CD14-positive monocyte (primary cell): ENCODE data around the gene MEF2B. TPM values are rescaled to one million over a fixed set of nuclear protein-coding genes. Genes with fewer than 3 reads are reported as not detected.

Experiments
- DNase-seq, 3 donors: peaks; one replicate each; pipeline ENCODE4 v3.0.0-alpha.2; 2011 to 2022
- H2AFZ ChIP-seq: 2 replicates; pipeline ENCODE4 v1.6.0; 2012; ENCODE audit warnings: mild to moderate bottlenecking, low read depth, low read length, inconsistent platforms; ENCODE audit not compliant: insufficient read depth, poor library complexity, severe bottlenecking
- H3K27ac ChIP-seq, 2 donors: 1 replicate in 1 of 2; 2 replicates in 1 of 2; pipeline ENCODE4 v1.5.1; 2012 to 2013; ENCODE audit warnings: low read length in 2 of 2, control low read depth in 1 of 2, inconsistent platforms in 1 of 2, low read depth in 1 of 2, mild to moderate bottlenecking in 1 of 2
- H3K27me3 ChIP-seq, 2 donors: one replicate each; pipeline versions ENCODE4 v1.6.0 to v1.6.1; 2011 to 2013; ENCODE audit warnings: low read length in 2 of 2; ENCODE audit not compliant: control insufficient read depth in 2 of 2, insufficient read depth in 2 of 2
- H3K36me3 ChIP-seq, 2 donors: replicated peaks in 1 of 2; 1 replicate in 1 of 2; 2 replicates in 1 of 2; pipeline versions ENCODE4 v1.5.1 to v1.6.1; 2012 to 2013; ENCODE audit warnings: low read length in 2 of 2, control low read depth in 1 of 2, inconsistent platforms in 1 of 2, mild to moderate bottlenecking in 1 of 2; ENCODE audit not compliant: insufficient read depth in 2 of 2, control insufficient read depth in 1 of 2
- H3K4me1 ChIP-seq, 2 donors: 1 replicate in 1 of 2; 2 replicates in 1 of 2; pipeline versions ENCODE4 v1.5.1 to v1.6.1; 2012 to 2013; ENCODE audit warnings: low read length in 2 of 2, control low read depth in 1 of 2, inconsistent platforms in 1 of 2, mild to moderate bottlenecking in 1 of 2, moderate library complexity in 1 of 2; ENCODE audit not compliant: insufficient read depth in 2 of 2, control insufficient read depth in 1 of 2
- H3K4me2 ChIP-seq: replicated peaks from 2 replicates; pipeline ENCODE3; 2012; ENCODE audit warnings: low read length, moderate library complexity, mild to moderate bottlenecking; ENCODE audit not compliant: poor library complexity, severe bottlenecking; ENCODE audit errors: extremely low read depth
- H3K4me3 ChIP-seq, 3 experiments: fragments of 200-600 bp in 1 of 3; sonication (generic) in 1 of 3; replicated peaks in 1 of 3; 1 replicate in 2 of 3; 2 replicates in 1 of 3; pipeline ENCODE4 v1.5.1; 2011 to 2013; ENCODE audit warnings: low read length in 3 of 3, mild to moderate bottlenecking in 3 of 3, control low read depth in 2 of 3, low read depth in 2 of 3, inconsistent platforms in 1 of 3, moderate library complexity in 1 of 3
- H3K79me2 ChIP-seq: 2 replicates; pipeline ENCODE4 v1.6.0; 2012; ENCODE audit warnings: mild to moderate bottlenecking, control low read depth, inconsistent platforms, low read length, moderate library complexity; ENCODE audit not compliant: insufficient read depth
- H3K9ac ChIP-seq: 2 replicates; pipeline ENCODE4 v1.6.0; 2017; ENCODE audit warnings: low read length, mild to moderate bottlenecking; ENCODE audit not compliant: insufficient read depth, poor library complexity, severe bottlenecking
- H3K9me3 ChIP-seq, 2 donors: replicated peaks in 1 of 2; 1 replicate in 1 of 2; 2 replicates in 1 of 2; pipeline versions ENCODE4 v1.5.1 to v1.6.1; 2012 to 2013; ENCODE audit warnings: low read length in 2 of 2, control low read depth in 1 of 2; ENCODE audit not compliant: control insufficient read depth in 1 of 2, insufficient read depth in 1 of 2
- H4K20me1 ChIP-seq: 2 replicates; pipeline ENCODE4 v1.6.0; 2012; ENCODE audit warnings: mild to moderate bottlenecking, low read length, control low read depth, moderate library complexity; ENCODE audit not compliant: insufficient read depth
- H3K27ac Mint-ChIP-seq, 7 donors: one replicate each; pipeline ENCODE4 v1.8.0; 2020; ENCODE audit warnings: mild to moderate bottlenecking in 7 of 7, mixed read lengths in 7 of 7, moderate library complexity in 6 of 7, inconsistent platforms in 2 of 7
- H3K27me3 Mint-ChIP-seq, 3 donors: one replicate each; pipeline ENCODE4 v1.8.0; 2021 to 2022; ENCODE audit warnings: low read depth in 3 of 3, mild to moderate bottlenecking in 3 of 3, mixed read lengths in 3 of 3, moderate library complexity in 3 of 3, inconsistent platforms in 1 of 3
- H3K36me3 Mint-ChIP-seq, 2 donors: one replicate each; pipeline ENCODE4 v1.8.0; 2020; ENCODE audit warnings: mixed read lengths in 2 of 2, inconsistent platforms in 1 of 2, mild to moderate bottlenecking in 1 of 2
- H3K4me1 Mint-ChIP-seq: one replicate; pipeline ENCODE4 v1.8.0; 2020; ENCODE audit warnings: mild to moderate bottlenecking, mixed read lengths
- H3K4me3 Mint-ChIP-seq, 2 donors: one replicate each; pipeline ENCODE4 v1.8.0; 2020; ENCODE audit warnings: mild to moderate bottlenecking in 2 of 2, mixed read lengths in 2 of 2, moderate library complexity in 1 of 2
- H3K9me3 Mint-ChIP-seq, 7 donors: one replicate each; pipeline ENCODE4 v1.8.0; 2020 to 2022; ENCODE audit warnings: mixed read lengths in 7 of 7, mild to moderate bottlenecking in 6 of 7, moderate library complexity in 6 of 7, inconsistent platforms in 2 of 7
- WGBS: methylation state at CpG from one replicate; pipeline ENCODE4 v1.1.5; 2013; ENCODE audit warnings: missing lambda C conversion rate; ENCODE audit not compliant: insufficient coverage; 5-methylcytosine and 5-hydroxymethylcytosine counted together
- intact Hi-C, 2 donors: fragments of 100-400 bp; cut with micrococcal nuclease; formaldehyde crosslinking; loops; one replicate each; pipeline versions ENCODE4 v1.15.0 to v1.15.1; 2023
- polyA plus RNA-seq, 3 donors: library from polyadenylated mRNA; depleted of rRNA in 1 of 3; unstranded in 2 of 3; stranded (reverse) in 1 of 3; fragments of 300-500 nt in 2 of 3; fragments of >200 nt in 1 of 3; fragmentation: Illumina TruSeq in 2 of 3; gene quantifications; 1 replicate in 2 of 3; 2 replicates in 1 of 3; pipeline ENCODE4 v1.2.3, GENCODE V29; 2012 to 2021
- TF ChIP-seq, protein P1 (sequence below): fragments of 200-600 bp; IDR thresholded peaks from one replicate; pipeline ENCODE4 v1.8.0; 2022; ENCODE audit warnings: antibody characterized with exemption, mild to moderate bottlenecking

MEF2B gene
- polyA plus RNA-seq, 3 donors = 0.15 to 1.8 (median 0.30) TPM

DNA sequence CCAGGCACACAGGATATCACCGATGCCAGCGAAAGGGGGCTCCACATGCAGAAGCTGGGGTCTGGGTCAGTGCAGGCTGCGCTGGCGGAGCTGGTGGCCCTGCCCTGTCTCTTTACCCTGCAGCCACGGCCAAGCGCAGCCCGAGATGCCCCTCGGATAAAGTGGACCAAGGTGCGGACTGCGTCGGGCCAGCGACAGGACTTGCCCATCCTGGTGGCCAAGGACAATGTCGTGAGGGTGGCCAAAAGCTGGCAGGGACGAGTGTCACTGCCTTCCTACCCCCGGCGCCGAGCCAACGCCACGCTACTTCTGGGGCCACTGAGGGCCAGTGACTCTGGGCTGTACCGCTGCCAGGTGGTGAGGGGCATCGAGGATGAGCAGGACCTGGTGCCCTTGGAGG lies 48.8 kb upstream of the MEF2B start:
- no peak overlapping the region for H3K9ac ChIP-seq
- H3K9me3 Mint-ChIP-seq = peaks cover 0 to 10% (median 3%) of the 10 kb centered on the region in 7 donors
- no peak overlapping the region for H3K4me2 ChIP-seq
- peak overlapping the region in 1 of 7 donors; percentile 42 for H3K27ac Mint-ChIP-seq
- H3K27ac ChIP-seq = no peak overlapping the region
- no peaks in the 10 kb centered on the region for H3K36me3 ChIP-seq
- TF ChIP-seq, protein P1, sequence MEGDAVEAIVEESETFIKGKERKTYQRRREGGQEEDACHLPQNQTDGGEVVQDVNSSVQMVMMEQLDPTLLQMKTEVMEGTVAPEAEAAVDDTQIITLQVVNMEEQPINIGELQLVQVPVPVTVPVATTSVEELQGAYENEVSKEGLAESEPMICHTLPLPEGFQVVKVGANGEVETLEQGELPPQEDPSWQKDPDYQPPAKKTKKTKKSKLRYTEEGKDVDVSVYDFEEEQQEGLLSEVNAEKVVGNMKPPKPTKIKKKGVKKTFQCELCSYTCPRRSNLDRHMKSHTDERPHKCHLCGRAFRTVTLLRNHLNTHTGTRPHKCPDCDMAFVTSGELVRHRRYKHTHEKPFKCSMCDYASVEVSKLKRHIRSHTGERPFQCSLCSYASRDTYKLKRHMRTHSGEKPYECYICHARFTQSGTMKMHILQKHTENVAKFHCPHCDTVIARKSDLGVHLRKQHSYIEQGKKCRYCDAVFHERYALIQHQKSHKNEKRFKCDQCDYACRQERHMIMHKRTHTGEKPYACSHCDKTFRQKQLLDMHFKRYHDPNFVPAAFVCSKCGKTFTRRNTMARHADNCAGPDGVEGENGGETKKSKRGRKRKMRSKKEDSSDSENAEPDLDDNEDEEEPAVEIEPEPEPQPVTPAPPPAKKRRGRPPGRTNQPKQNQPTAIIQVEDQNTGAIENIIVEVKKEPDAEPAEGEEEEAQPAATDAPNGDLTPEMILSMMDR = no peak
- H3K27me3 Mint-ChIP-seq = peaks cover 28 to 41% (median 32%) of the 10 kb centered on the region in 3 donors
- no peaks in the 10 kb centered on the region for H3K79me2 ChIP-seq
- no peak overlapping the region for H2AFZ ChIP-seq
- intact Hi-C loops = no loop called here
- peaks cover 0 to 2% of the 10 kb centered on the region in 2 donors for H3K9me3 ChIP-seq
- peaks cover 0 to 16% of the 10 kb centered on the region in 2 donors for H3K27me3 ChIP-seq
- 91% methylated on average over 21 of the region's 21 CpGs for WGBS
- H3K36me3 Mint-ChIP-seq = no peaks in the 10 kb centered on the region
- no peak overlapping the region for H3K4me3 Mint-ChIP-seq
- H3K4me1 ChIP-seq = no peaks in the 10 kb centered on the region
- H4K20me1 ChIP-seq = no peaks in the 10 kb centered on the region
- no peak overlapping the region for H3K4me3 ChIP-seq
- no peak for DNase-seq
- H3K4me1 Mint-ChIP-seq = no peaks in the 10 kb centered on the region

DNA sequence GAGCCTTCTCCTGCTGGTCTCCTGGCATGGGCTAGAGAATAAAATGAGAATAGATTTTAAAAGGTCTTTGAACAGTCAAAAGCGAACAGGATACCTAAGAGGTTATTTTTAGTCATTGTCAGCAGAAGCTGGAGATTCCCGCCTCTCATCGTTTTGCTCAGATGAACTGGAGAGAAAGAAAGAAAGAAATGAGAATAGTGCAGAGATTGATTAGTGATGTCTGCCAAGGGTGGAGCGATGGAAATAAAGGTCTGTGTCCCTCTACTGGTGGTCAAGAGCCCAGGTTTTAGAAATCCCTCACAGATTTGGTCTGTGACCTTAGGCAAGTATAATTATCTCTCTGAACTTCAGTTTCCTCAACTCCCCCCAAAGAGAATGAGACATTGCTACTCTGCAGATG lies 47.0 kb upstream of the MEF2B start:
- Histone ChIP-seq H3K4me3 (no peak overlapping the region), H3K27ac (no peak overlapping the region), H3K9ac (no peak overlapping the region), H3K27me3 (peaks cover 0 to 26% of the 10 kb centered on the region in 2 donors), H3K36me3 (no peaks in the 10 kb centered on the region), H3K79me2 (no peaks in the 10 kb centered on the region), H3K9me3 (peaks cover 0 to 2% of the 10 kb centered on the region in 2 donors), H3K4me2 (no peak overlapping the region), H2AFZ (no peak overlapping the region), H3K4me1 (no peaks in the 10 kb centered on the region), H4K20me1 (no peaks in the 10 kb centered on the region)
- no peak for DNase-seq
- Mint-ChIP-seq H3K27me3 (peaks cover 36 to 48% (median 38%) of the 10 kb centered on the region in 3 donors), H3K9me3 (peaks cover 0 to 10% (median 3%) of the 10 kb centered on the region in 7 donors), H3K36me3 (no peaks in the 10 kb centered on the region), H3K4me1 (no peaks in the 10 kb centered on the region), H3K27ac (no peak overlapping the region), H3K4me3 (peak overlapping the region in 1 of 2 donors; percentile 14)
- TF ChIP-seq, protein P1 = no peak
- intact Hi-C loops = no loop called here
- 77% methylated on average over 4 of the region's 4 CpGs for WGBS
